Adipose tissue (tissue), 3 donors: ENCODE measurements around the gene MARK4. TPM values are rescaled to one million over a fixed set of nuclear protein-coding genes. Genes with fewer than 3 reads are reported as not detected.
"Not testable (repeated sequence)": the region's sequence is repeated elsewhere in the genome, so short reads cannot be mapped to it uniquely, and the experiment has no call there.

ENCODE experiments used
- H3K27ac ChIP-seq: one replicate; pipeline ENCODE4 v1.5.1; 2013; ENCODE audit warnings: low read depth, low read length
- WGBS, 3 donors: extraction: QIAGEN DNeasy Blood & Tissue Kit; methylation state at CpG; one replicate each; pipeline ENCODE4 v1.1.7; 2013; 5-methylcytosine and 5-hydroxymethylcytosine counted together
- polyA plus RNA-seq, 3 donors: library from polyadenylated mRNA; stranded (reverse); fragments of 200-250 nt; gene quantifications; one replicate each; pipeline ENCODE4 v1.2.3, GENCODE V29; 2013
- donor health status: healthy with polysubstance abuse.
- donor health status: Bipolar disorder and iron deficiency.
- donor health status: healthy.

Gene MARK4
- polyA plus RNA-seq = 10 to 100 TPM; 10.8 to 18.7 (median 14.7) TPM

DNA sequence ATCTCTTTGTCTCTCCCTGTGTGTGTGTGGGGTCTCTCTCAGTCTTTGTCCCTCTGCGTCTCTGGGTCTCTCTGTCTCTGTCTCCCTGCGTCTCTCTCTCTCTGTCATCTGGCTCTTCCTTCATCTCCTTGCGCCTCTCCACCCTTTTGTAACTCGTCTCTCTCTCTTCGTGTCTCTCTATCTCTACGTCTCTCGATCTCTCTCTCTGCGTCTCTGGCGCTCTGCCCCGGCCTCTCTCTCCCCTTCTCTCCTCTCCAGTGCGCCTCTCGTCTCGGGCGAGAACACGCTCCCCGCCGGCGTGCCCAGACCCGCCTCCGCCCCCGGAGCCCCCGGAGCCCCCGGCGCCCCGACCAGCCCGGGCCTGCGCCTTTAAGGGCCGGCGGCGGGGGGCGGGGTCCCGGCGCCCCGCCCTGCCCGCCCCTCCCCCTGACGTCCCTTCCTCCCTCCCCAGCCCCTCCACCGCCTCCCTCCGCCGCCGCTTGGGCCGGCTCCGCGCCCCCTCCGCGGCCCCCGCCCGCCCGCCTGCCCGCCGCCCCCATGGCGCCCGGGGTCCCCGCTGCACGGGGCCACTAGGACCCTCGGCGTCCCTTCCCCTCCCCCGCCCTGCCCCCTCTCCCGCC lies at the start of gene MARK4:
Gene MARK4, plus strand, starts transcription at position 440 of the 620 bp plus-strand sequence. CDS start 318 bp downstream, outside the sequence.
- no peak within 1 kb of the TSS for H3K27ac ChIP-seq
- 0 to 1% (median 1%) methylated on average over 32 to 48 of the region's 58 CpGs for WGBS, 3 donors

DNA sequence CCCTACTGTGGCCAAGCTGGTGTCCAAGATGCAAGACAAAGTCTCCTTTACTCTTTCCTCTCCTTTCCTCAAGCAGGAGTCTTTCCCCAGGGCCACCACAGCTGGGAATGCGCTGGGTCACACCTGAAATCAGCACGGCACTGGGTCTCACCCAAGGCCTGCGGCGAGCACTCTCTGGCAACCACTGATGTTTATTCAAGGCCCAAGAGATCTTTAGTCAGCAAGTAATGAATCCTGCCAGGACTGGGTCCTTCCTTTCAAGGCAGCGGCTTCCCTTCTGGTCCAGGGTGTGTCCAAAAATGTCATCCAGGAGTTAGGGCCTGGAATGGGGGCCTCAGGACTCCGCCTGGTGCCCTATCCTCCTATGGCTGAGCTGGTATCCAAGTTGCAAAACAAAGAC lies 48.4 kb upstream of the MARK4 start:
- 78 to 81% (median 78%) methylated on average over 6 of the region's 6 CpGs for WGBS, 3 donors
- no peak overlapping the region for H3K27ac ChIP-seq

DNA sequence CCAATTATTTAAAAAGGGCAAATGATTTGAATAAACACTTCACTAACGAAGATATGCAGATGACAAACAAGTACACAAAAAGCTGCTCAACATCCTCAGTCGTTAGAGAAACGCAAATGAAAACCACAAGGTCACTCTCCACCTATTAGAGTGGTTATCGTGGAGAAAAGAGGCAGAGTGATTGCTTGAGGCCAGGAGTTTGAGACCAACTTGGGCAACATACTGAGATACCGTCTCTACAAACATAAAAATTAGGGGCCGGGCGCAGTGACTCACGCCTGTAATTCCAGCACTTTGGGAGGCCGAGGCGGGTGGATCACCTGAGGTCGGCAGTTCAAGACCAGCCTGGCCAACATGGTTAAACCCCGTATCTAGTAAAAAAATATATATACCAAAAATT lies 45.3 kb upstream of the MARK4 start:
- 85 to 90% (median 90%) methylated on average over 12 of the region's 12 CpGs for WGBS, 3 donors
- no peak overlapping the region for H3K27ac ChIP-seq

DNA sequence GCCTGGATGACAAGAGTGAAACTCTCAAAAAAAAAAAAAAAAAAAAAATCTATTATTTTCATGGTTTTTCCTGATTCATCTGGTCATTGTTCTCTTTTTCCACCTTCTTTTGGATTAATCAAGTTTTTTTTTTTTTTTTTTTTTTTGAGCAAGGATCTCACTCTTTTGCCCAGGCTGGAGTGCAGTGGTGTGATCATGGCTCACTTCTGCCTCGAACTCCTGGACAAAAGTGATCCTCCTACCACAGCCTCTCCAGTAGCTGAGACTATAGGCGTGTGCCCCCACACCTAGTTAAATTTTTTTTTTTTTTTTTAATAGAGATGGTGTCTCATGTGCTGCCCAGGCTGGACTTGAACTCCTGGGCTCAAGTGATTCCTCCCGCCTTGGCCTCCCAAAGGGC lies 44.7 kb upstream of the MARK4 start:
- no peak overlapping the region for H3K27ac ChIP-seq
- WGBS, 3 donors = 89 to 97% (median 91%) methylated on average over 3 of the region's 3 CpGs

DNA sequence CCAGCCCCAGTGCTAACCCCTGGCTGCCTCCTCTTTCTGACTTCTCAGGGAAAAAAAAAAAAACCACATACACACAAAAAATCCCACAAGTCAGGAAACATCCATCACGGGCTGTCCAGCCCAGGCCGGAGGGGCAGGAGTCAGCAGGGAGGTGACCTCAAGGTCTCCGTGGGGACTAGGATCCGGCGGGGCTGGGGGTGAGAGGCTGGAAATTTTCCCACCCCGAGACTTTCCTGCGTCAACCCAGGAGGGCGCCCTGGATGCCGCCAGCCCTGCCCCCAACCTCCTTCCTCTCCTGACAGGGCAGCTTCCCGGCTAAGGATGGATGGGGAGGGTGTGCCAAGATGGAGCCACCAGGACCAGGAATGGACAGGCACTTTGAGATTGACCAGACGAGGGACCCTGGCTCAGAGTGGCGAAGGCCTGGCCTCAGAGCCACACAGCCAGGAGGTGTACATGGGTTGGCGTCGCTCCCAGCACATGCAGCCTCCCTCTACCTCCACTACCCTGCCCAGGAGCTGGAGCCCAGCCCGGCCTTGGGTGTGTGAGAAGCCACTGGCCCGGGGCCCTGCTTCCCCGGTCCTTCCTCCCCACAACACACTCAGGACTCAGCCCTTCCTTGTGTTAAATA lies 39.2 kb upstream of the MARK4 start:
- 11 to 20% (median 18%) methylated on average over 16 to 17 of the region's 17 CpGs for WGBS, 3 donors
- H3K27ac ChIP-seq = no peak overlapping the region

DNA sequence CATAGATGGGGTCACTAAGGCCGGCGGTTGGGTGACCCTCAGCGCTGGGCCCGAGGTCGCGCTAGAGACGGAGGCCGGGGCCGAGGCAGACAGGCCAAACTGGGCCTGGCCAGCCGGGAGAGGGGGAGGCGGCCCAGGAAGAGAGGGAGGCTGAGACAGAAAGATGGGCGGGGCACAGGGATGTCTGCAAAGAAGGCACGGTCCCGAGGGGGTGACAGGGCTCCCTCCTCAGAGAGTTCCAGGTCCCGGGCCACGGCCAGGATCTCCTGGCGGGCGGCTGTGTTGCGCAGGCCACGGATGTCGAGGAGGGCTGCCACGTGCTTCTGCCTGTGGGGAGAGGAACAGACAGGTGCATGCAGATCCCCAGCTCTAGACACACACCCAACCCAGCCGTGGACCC lies 38.0 kb upstream of the MARK4 start:
- no peak overlapping the region for H3K27ac ChIP-seq
- 78 to 85% (median 81%) methylated on average over 23 of the region's 23 CpGs for WGBS, 3 donors

DNA sequence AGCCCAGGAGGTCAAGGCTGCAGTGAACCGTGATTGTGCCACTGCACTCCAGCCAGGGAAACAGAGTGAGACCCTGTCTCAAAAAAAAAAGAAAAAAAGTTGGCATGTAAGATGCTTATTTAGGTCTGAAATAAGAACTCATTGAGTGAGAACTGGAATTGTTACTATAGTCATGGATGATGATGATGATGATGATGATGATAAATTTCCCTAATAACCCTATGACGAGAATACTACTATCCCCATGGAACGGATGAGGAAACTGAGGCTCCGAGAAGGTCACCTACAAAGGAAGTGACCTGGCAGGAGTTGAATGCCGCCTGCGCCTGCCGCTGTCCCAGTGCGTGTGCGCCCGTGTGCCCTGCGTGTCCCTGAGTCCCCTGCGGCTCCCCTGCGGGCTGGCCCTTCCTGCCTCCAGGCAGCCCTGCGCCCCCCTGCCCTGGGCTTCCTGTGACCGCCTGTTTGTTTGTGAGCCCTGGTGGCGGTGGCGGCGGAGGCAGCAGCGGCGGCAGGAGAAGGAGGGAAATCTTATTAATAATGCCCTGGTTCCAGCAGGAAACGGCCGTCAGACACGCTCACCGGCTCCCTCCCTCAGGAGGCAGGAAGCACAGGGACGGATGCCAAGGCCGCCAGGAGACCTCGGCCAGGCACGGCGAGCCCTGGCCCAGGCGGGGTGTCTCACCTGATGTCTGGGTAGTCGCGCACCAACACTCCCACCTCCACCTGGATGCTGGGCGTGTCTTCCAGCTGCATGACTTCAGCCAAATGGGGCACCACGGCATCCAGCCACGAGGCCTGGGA lies 35.5 kb upstream of the MARK4 start:
- 15 to 27% (median 16%) methylated on average over 34 to 35 of the region's 35 CpGs for WGBS, 3 donors
- H3K27ac ChIP-seq = no peak overlapping the region

DNA sequence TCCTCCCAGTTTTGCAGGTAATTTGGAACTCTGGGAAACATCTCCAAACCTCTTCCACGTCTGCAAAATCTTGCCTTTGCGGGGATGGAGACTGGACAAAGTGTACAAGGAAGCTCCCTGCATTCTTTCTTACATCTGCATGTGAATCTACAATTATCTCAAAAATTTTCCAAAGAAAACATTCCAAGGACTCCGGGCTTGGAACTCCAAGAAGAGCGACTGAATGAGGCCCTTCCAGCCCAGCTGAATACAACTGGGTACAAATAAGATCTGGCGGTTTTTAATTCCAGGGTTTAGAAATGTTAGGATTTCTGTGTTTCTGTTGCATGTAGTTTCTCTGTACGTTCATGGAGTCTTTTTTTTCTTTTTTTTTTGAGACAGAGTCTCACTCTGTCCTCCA lies 34.4 kb upstream of the MARK4 start:
- H3K27ac ChIP-seq = no peak overlapping the region
- 79 to 82% (median 81%) methylated on average over 6 of the region's 6 CpGs for WGBS, 3 donors

DNA sequence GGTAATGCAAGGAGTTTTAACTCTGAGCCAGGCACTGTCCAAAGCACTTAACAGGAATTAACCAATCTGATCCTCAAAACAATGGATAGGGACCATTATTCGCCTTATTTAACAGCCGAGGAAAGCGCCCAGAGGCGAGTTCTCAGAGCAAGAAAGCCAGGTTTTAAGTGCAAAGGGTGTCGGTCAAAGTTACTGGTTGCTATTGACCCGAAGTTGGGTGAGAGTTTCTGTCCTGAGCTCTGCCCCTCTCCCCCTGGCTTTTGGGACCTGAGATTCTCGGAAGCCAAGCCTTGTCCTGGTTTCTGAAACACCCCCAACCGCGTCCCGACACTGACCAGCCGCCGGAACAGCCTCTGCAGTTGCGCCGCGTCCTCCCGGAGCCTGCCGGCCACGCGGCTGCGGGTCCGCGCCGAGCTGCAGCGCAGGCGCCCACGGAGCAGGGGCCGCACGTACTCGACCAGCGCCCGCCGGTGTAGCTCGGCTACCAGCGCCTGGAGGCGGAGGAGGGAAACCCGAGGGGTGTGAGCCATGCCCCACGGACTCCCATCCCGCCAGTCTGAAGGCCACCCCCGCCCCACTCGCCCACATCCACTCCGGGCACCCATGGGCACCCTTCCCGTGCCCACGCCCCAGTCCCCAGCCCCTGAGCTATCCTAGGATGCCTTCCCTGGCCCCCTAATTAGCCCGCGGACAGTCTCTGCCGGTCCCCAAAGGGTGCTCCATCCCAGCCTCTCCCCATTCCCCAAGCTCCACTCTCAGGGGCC lies 33.7 kb upstream of the MARK4 start:
- H3K27ac ChIP-seq = no peak overlapping the region
- 25 to 41% (median 39%) methylated on average over 42 to 46 of the region's 46 CpGs for WGBS, 3 donors

DNA sequence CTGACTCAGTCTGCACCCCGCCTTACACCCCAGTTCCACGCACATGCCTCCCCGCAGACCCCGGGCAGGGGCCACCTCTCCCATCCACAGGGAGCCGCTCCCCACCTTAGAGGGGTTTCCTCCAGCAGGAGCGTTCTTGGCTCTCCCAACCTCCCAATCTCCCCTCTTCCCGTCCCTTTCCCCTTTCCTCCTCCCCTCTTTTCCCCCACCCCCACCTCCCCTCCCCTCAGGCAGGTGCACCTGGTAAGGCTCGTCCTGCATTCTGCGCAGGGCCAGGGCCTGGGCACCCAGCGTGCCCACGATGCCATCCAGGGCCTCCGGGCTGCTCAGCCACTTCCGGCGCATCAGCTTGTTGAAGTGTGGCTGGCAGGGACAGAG lies 33.1 kb upstream of the MARK4 start:
- H3K27ac ChIP-seq = no peak overlapping the region
- 45 to 77% (median 63%) methylated on average over 13 to 14 of the region's 14 CpGs for WGBS, 3 donors

DNA sequence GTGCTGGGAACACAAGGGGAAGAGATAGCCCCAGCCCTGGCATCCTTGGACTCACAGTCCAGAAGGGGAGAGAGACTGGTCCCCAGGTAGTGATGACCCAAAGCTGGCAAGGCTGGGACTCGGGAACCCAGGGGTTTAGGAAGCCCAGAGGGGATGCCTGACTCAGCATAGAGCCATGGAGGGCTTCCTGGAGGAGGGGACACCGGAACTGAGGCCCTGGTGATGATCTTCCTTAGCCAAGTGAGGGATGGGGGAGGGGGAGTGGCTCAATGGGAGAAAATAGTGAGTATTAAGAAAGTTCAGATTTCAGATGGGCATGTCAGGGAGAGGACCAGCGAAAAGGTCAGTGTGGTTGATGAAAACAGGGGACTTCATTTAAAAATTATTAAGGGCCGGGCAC lies 32.6 kb upstream of the MARK4 start:
- H3K27ac ChIP-seq = no peak overlapping the region
- WGBS, 3 donors = 56 to 70% (median 59%) methylated on average over 4 of the region's 4 CpGs

DNA sequence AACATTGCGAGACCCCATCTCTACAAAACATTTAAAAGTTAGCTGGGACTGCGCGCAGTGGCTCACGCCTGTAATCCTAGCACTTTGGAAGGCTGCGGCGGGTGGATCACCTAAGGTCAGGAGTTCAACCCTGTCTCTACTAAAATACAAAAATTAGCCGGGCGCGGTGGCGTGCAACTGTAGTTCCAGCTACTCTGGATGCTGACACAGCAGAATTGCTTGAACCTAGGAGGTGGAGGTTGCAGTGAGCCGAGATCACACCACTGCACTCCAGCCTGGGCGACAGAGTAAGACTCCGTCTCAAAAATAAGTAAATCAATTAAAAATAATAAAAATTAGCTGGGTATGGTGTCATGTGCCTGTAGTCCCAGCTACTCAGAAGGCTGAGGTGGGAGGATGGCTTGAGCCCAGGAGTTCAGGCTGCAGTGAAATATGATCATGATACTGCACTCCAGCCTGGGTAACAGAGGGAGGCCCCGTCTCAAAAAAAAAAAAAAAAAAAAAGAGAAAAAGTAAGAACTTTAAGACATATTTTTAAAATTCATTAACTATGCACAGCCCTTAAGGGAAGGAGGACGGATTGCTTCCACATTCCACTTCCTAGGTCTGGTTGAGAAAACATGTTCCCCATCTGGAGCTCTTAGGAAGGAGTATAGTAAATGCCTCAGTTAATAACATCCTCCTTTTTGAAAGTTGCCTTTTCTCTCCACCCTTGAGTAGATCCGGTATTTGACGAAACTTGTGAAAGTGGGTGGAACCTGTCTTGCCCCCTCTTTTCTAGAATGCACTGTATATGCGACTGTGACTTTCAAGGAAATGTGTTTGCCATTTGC lies 31.9 kb upstream of the MARK4 start:
- WGBS, 3 donors = 65 to 77% (median 68%) methylated on average over 17 to 18 of the region's 18 CpGs
- H3K27ac ChIP-seq = no peak overlapping the region

DNA sequence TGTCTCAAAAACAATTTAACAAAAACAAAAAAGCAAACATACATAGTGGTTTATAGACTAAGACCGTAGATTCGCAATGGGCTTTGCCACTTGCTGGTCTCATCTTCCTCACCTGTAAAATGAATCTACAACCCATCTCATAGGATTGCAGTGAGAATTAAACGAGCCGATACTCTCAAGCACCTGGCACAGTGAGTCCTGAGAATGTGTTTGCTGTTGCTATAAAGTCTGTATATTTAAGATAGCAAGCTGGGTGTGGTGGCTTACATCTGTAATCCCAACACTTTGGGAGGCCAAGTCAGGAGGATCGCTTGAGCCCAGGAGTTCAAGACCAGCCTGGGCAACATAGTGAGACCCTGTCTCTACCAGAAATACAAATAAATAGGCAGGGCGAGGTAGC lies 28.3 kb upstream of the MARK4 start:
- H3K27ac ChIP-seq = no peak overlapping the region
- 82 to 96% (median 88%) methylated on average over 6 of the region's 6 CpGs for WGBS, 3 donors

DNA sequence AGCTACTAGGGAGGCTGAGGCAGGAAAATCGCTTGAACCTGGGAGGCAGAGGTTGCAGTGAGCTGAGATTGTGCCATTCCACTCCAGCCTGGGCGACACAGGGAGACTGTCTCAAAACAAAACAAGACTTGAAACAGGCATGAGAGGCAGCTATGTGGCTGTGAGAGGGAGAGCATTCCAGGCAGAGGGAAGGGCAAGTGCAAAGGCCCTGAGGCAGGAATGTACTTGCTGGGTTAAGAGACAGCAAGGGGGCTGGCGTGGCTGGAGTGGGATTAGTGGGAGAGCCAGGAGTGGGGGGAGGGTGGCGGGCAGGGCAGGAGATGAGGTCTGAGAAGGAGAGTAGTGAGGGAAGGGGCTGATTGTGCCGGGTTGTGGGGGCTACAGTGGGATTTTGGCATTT lies 27.2 kb upstream of the MARK4 start:
- H3K27ac ChIP-seq = no peak overlapping the region
- 83 to 91% (median 91%) methylated on average over 5 of the region's 5 CpGs for WGBS, 3 donors

DNA sequence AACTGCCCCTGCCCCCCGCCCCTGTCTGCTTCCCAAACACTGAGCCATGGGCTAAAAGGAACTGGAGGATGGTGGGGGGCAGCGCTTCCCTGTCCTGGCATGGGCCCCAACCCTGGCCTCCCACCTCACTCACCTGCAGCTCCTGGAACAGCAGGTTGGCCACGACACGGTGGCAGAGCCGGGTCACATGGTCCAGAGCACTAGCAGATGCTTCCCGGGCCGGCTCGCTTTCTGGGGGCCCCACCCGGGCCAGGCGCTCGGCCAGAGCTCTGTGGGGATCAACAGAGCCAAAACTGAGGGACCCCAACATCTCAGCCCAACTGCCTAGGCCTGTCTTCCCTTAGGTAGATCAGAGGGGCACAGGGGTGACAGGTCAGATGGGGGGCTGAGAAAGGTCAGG lies 26.4 kb upstream of the MARK4 start:
- no peak overlapping the region for H3K27ac ChIP-seq
- 57 to 72% (median 64%) methylated on average over 11 of the region's 11 CpGs for WGBS, 3 donors

DNA sequence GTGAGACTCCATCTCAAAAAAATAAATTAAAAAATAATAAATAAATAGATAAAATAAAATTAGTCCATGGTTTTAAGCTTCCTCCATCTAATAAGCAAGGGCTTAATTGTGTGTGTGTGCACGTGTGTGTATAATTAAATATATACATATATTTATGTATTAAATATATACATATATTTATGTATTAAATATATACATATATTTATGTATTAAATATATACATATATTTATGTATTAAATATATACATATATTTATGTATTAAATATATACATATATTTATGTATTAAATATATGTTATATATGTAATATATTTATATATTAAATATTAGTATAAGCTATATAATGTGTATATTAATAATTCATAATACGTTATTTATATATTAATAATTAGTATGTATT lies 22.0 kb upstream of the MARK4 start:
- WGBS, 3 donors = 80 to 92% (median 91%) methylated on average over 2 of the region's 2 CpGs
- not testable (repeated sequence) for H3K27ac ChIP-seq

DNA sequence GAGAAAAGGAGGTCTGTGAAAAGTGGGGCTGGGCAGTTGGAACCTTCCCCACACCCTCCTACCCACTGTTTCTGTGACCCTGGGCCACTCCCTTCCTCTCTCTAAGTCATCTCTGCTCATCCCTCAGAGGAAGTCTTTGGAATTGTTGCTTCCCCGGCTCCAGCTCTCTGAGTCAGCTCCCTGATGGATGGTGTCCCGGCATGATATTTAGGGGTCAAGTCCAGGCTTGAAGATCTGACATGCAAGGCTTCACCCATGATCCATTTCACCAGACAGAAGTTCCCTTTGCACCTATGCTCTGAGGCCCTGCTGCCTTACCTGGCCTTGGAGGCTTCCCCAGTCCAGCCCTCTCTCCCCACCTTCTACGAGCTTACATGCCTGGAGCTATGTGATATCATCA lies 19.2 kb upstream of the MARK4 start:
- H3K27ac ChIP-seq = no peak overlapping the region

More for the DNA sequence above, 19.2 kb upstream of the MARK4 start:
- 60 to 74% (median 63%) methylated on average over 3 of the region's 3 CpGs for WGBS, 3 donors
